GM03348 (cell line): ENCODE measurements around the gene PPP4R3A.
A peak's percentile ranks its signal among the peaks of the same experiment; 100 is the strongest.
"Not testable (repeated sequence)": the region's sequence is repeated elsewhere in the genome, so short reads cannot be mapped to it uniquely, and the experiment has no call there.

Source experiments
- DNase-seq: peaks from one replicate; pipeline ENCODE4 v3.0.0; 2012; ENCODE audit warnings: low spot score

Gene PPP4R3A

GRCh38 chr14:91510171-91511042 lies at the start of gene PPP4R3A:
Gene PPP4R3A (minus strand): TSS chr14:91510310. CDS start chr14:91509647, 663 bp downstream.
- DNase-seq: peak; percentile 96

- DNase-seq: no peak
Observed at GRCh38 chr14:91555531-91555930, 45.4 kb upstream of the PPP4R3A start.

GRCh38 chr14:91554535-91555332 lies 44.6 kb upstream of the PPP4R3A start:
- no peak for DNase-seq

GRCh38 chr14:91548108-91548507 lies 38.0 kb upstream of the PPP4R3A start:
- DNase-seq: no peak

GRCh38 chr14:91545946-91546716 lies 36.0 kb upstream of the PPP4R3A start:
- no peak for DNase-seq

- DNase-seq: no peak
Observed at GRCh38 chr14:91545204-91545603, 35.1 kb upstream of the PPP4R3A start.

GRCh38 chr14:91536327-91536726 lies 26.2 kb upstream of the PPP4R3A start:
- no peak for DNase-seq

GRCh38 chr14:91534059-91534458 lies 23.9 kb upstream of the PPP4R3A start:
- DNase-seq: not testable (repeated sequence)

GRCh38 chr14:91533623-91534022 lies 23.5 kb upstream of the PPP4R3A start:
- DNase-seq: no peak

GRCh38 chr14:91523972-91524371 lies 13.9 kb upstream of the PPP4R3A start:
- DNase-seq: no peak

GRCh38 chr14:91521061-91521640 lies 11.0 kb upstream of the PPP4R3A start:
- DNase-seq: no peak

GRCh38 chr14:91520138-91520537 lies 10.0 kb upstream of the PPP4R3A start:
- no peak for DNase-seq

- DNase-seq: no peak
Observed at GRCh38 chr14:91519239-91520036, 9.3 kb upstream of the PPP4R3A start.

GRCh38 chr14:91516663-91517388 lies 6.7 kb upstream of the PPP4R3A start:
- no peak for DNase-seq

- DNase-seq: no peak
Observed at GRCh38 chr14:91515979-91516378, 5.9 kb upstream of the PPP4R3A start.

GRCh38 chr14:91511043-91511383 lies 903 bp upstream of the PPP4R3A start:
- no peak for DNase-seq

GRCh38 chr14:91509878-91510170 lies 286 bp downstream of the PPP4R3A start:
- DNase-seq: no peak

GRCh38 chr14:91509083-91509877 lies 830 bp downstream of the PPP4R3A start:
- DNase-seq: peak; percentile 52

GRCh38 chr14:91508105-91508504 lies 2.0 kb downstream of the PPP4R3A start:
- no peak for DNase-seq

GRCh38 chr14:91506226-91506625 lies 3.9 kb downstream of the PPP4R3A start:
- no peak for DNase-seq
